SH-SY5Y (cell line): Measurements from ENCODE around the gene ADGRL1.

Experiments used
- GATA2 ChIP-seq: IDR thresholded peaks from 2 replicates; pipeline ENCODE4 v1.6.1; 2011; ENCODE audit warnings: mild to moderate bottlenecking, low read depth, low read length
- GATA3 ChIP-seq: IDR thresholded peaks from 2 replicates; pipeline ENCODE4 v1.6.1; 2011; ENCODE audit warnings: low read depth, mild to moderate bottlenecking, low read length, moderate library complexity

- TF ChIP-seq GATA3 (no peak), GATA2 (no peak)
Measured at GRCh38 chr19:14117668-14118164, 88.3 kb downstream of the ADGRL1 start, which contains the start of gene PRKACA.
